ENCODE measurements around the gene PPP2R3A.

PPP2R3A gene

GRCh38 chr3:135918600-135918999, 46.9 kb upstream of the PPP2R3A start:
- Histone ChIP-seq H3K79me2 (ENCODE audit: low read length) (no peaks in the 10 kb centered on the region), H3K9ac (ENCODE audit: low read length) (no peak overlapping the region), H4K20me1 (ENCODE audit: insufficient read depth, low read length) (no peaks in the 10 kb centered on the region), H3K9me3 (ENCODE audit: insufficient read depth, low read length) (no peaks in the 10 kb centered on the region), H3K27me3 (ENCODE audit: low read depth, low read length) (no peaks in the 10 kb centered on the region), H3K4me3 (ENCODE audit: low read length) (no peak overlapping the region), H3K4me1 (ENCODE audit: low read length) (peaks cover 6% of the 10 kb centered on the region), H2AFZ (ENCODE audit: low read depth, low read length) (no peak overlapping the region), H3K36me3 (replicated peaks; ENCODE audit: low read depth, low read length) (no peaks in the 10 kb centered on the region), H3K4me2 (ENCODE audit: low read length) (no peak overlapping the region), H3K27ac (ENCODE audit: low read length) (no peak overlapping the region)
- TF ChIP-seq EZH2phosphoT487 (IDR thresholded peaks at IDR 0.05; ENCODE audit: low read depth) (no peak), CTCF (IDR thresholded peaks at IDR 0.05; ENCODE audit: low read depth, low read length) (peak; percentile 50)

DNA sequence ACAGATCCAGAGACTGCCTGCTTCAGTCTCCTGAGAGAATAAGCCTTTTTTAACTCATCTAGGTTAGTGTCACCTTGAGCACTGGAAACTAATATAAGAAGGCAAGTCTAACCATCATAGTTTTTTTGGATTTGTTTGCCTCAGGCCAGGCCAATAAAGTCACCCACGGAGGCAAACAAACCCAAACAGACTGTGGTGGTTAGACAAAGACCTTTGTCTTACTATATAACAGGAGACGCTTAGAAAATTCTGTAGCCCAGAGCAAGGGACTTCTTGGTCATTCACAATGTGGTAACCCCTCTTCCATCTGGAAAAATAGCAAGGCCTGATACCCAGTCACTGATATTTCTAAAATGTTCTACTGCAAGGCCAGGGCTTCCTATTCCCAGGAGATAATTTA, 45.3 kb upstream of the PPP2R3A start:
- Histone ChIP-seq H3K27me3 (ENCODE audit: low read depth, low read length) (no peaks in the 10 kb centered on the region), H3K4me2 (ENCODE audit: low read length) (no peak overlapping the region), H3K9me3 (ENCODE audit: insufficient read depth, low read length) (no peaks in the 10 kb centered on the region), H2AFZ (ENCODE audit: low read depth, low read length) (no peak overlapping the region), H3K27ac (ENCODE audit: low read length) (no peak overlapping the region), H4K20me1 (ENCODE audit: insufficient read depth, low read length) (no peaks in the 10 kb centered on the region), H3K79me2 (ENCODE audit: low read length) (no peaks in the 10 kb centered on the region), H3K9ac (ENCODE audit: low read length) (no peak overlapping the region), H3K4me1 (ENCODE audit: low read length) (peaks cover 6% of the 10 kb centered on the region), H3K4me3 (ENCODE audit: low read length) (no peak overlapping the region), H3K36me3 (replicated peaks; ENCODE audit: low read depth, low read length) (no peaks in the 10 kb centered on the region)
- TF ChIP-seq CTCF (IDR thresholded peaks at IDR 0.05; ENCODE audit: low read depth, low read length) (no peak), EZH2phosphoT487 (IDR thresholded peaks at IDR 0.05; ENCODE audit: low read depth) (no peak)

GRCh38 chr3:135922903-135923250, 42.7 kb upstream of the PPP2R3A start:
- Histone ChIP-seq H2AFZ (ENCODE audit: low read depth, low read length) (no peak overlapping the region), H3K36me3 (replicated peaks; ENCODE audit: low read depth, low read length) (no peaks in the 10 kb centered on the region), H3K4me1 (ENCODE audit: low read length) (no peaks in the 10 kb centered on the region), H3K79me2 (ENCODE audit: low read length) (no peaks in the 10 kb centered on the region), H3K9ac (ENCODE audit: low read length) (no peak overlapping the region), H3K4me2 (ENCODE audit: low read length) (no peak overlapping the region), H3K27ac (ENCODE audit: low read length) (no peak overlapping the region), H3K4me3 (ENCODE audit: low read length) (no peak overlapping the region), H3K27me3 (ENCODE audit: low read depth, low read length) (no peaks in the 10 kb centered on the region), H4K20me1 (ENCODE audit: insufficient read depth, low read length) (no peaks in the 10 kb centered on the region), H3K9me3 (ENCODE audit: insufficient read depth, low read length) (no peaks in the 10 kb centered on the region)
- TF ChIP-seq EZH2phosphoT487 (IDR thresholded peaks at IDR 0.05; ENCODE audit: low read depth), result no peak
- no peak for TF ChIP-seq CTCF (IDR thresholded peaks at IDR 0.05; ENCODE audit: low read depth, low read length)

GRCh38 chr3:135924506-135924905, 41.0 kb upstream of the PPP2R3A start:
- Histone ChIP-seq H3K4me3 (ENCODE audit: low read length) (no peak overlapping the region), H3K79me2 (ENCODE audit: low read length) (no peaks in the 10 kb centered on the region), H3K9me3 (ENCODE audit: insufficient read depth, low read length) (no peaks in the 10 kb centered on the region), H4K20me1 (ENCODE audit: insufficient read depth, low read length) (no peaks in the 10 kb centered on the region), H2AFZ (ENCODE audit: low read depth, low read length) (no peak overlapping the region), H3K27me3 (ENCODE audit: low read depth, low read length) (no peaks in the 10 kb centered on the region), H3K4me1 (ENCODE audit: low read length) (no peaks in the 10 kb centered on the region), H3K36me3 (replicated peaks; ENCODE audit: low read depth, low read length) (no peaks in the 10 kb centered on the region), H3K9ac (ENCODE audit: low read length) (no peak overlapping the region), H3K27ac (ENCODE audit: low read length) (no peak overlapping the region), H3K4me2 (ENCODE audit: low read length) (no peak overlapping the region)
- TF ChIP-seq CTCF (IDR thresholded peaks at IDR 0.05; ENCODE audit: low read depth, low read length) (no peak), EZH2phosphoT487 (IDR thresholded peaks at IDR 0.05; ENCODE audit: low read depth) (no peak)
